ENCODE results near the gene MCCC1. TPM values are rescaled to one million over a fixed set of nuclear protein-coding genes. Genes with fewer than 3 reads are reported as not detected.
"Not testable (repeated sequence)": the region's sequence is repeated elsewhere in the genome, so short reads cannot be mapped to it uniquely, and the experiment has no call there.

Gene MCCC1
- total RNA-seq, 1 experiment from 2014 or later: 12.6 TPM

GRCh38 chr3:183108470-183108869, 9.2 kb upstream of the MCCC1 start:
- H3K4me2 ChIP-seq (ENCODE audit: low read length): no peak overlapping the region
- H3K4me3 ChIP-seq (replicated peaks in 1 of 2; ENCODE audit: low read depth in 1 of 2, low read length in 2 of 2): no peak overlapping the region
- H3K9me3 ChIP-seq (ENCODE audit: control insufficient read depth in 1 of 2, insufficient read depth in 1 of 2, low read depth in 1 of 2, low read length in 2 of 2): no peaks in the 10 kb centered on the region
- no peaks in the 10 kb centered on the region for H3K27me3 ChIP-seq (ENCODE audit: insufficient read depth, low read length)
- no peaks in the 10 kb centered on the region for H3K9me2 ChIP-seq (ENCODE audit: insufficient read depth)
- ChIA-PET CTCF (no interaction called here), POLR2A (no interaction called here), RAD21 (ENCODE audit: low non-redundant PET in 1 of 2, low total read pairs in 2 of 2, uncharacterized antibody in 2 of 2, unreplicated experiment in 2 of 2) (no interaction called here)
- no peaks in the 10 kb centered on the region for H3K79me2 ChIP-seq (ENCODE audit: insufficient read depth, low read length)
- no peak for TF ChIP-seq SRF (IDR thresholded peaks at IDR 0.05; ENCODE audit: low read depth)
- TF ChIP-seq JUND (IDR thresholded peaks at IDR 0.05): no peak
- TF ChIP-seq ATF3 (IDR thresholded peaks at IDR 0.05): no peak
- ATAC-seq: no peak
- no peaks in the 10 kb centered on the region for H3K36me3 ChIP-seq (ENCODE audit: control insufficient read depth in 1 of 2, insufficient read depth in 2 of 2, low read length in 2 of 2)
- H3K4me1 ChIP-seq (ENCODE audit: control insufficient read depth in 1 of 2, insufficient read depth in 2 of 2, low read length in 2 of 2): peaks cover 4 to 13% of the 10 kb centered on the region in 2 experiments
- H2AFZ ChIP-seq (ENCODE audit: low read depth, low read length, poor library complexity, severe bottlenecking): no peak overlapping the region
- DNase-seq (ENCODE audit: low read depth, low spot score): no peak
- no TSS peak for BruUV-seq (replicated peaks)
- no peaks in the 10 kb centered on the region for H4K20me1 ChIP-seq (ENCODE audit: insufficient read depth)
- intact Hi-C loops (cut with micrococcal nuclease): no loop called here
- no peak overlapping the region for H3K27ac ChIP-seq (ENCODE audit: low read depth, low read length)
- no peak overlapping the region for H3K9ac ChIP-seq (ENCODE audit: low read length)

- ChIA-PET POLR2A (interaction anchor here (0.9 kb wide), 1 partner anchor 394 kb away, joined by 3 read pairs; no protein-coding TSS in a partner anchor), RAD21 (ENCODE audit: low non-redundant PET in 1 of 2, low total read pairs in 2 of 2, uncharacterized antibody in 2 of 2, unreplicated experiment in 2 of 2) (no interaction called here), CTCF (no interaction called here)
- no peaks in the 10 kb centered on the region for H3K9me3 ChIP-seq (ENCODE audit: control insufficient read depth in 1 of 2, insufficient read depth in 1 of 2, low read depth in 1 of 2, low read length in 2 of 2)
- no peak overlapping the region for H2AFZ ChIP-seq (ENCODE audit: low read depth, low read length, poor library complexity, severe bottlenecking)
- H4K20me1 ChIP-seq (ENCODE audit: insufficient read depth): no peaks in the 10 kb centered on the region
- H3K4me1 ChIP-seq (ENCODE audit: control insufficient read depth in 1 of 2, insufficient read depth in 2 of 2, low read length in 2 of 2): peaks cover 4 to 13% of the 10 kb centered on the region in 2 experiments
- intact Hi-C loops (cut with micrococcal nuclease): no loop called here
- no peak overlapping the region for H3K9ac ChIP-seq (ENCODE audit: low read length)
- no TSS peak for BruUV-seq (replicated peaks)
- no peak for ATAC-seq
- no peaks in the 10 kb centered on the region for H3K36me3 ChIP-seq (ENCODE audit: control insufficient read depth in 1 of 2, insufficient read depth in 2 of 2, low read length in 2 of 2)
- no peak for TF ChIP-seq CEBPB (IDR thresholded peaks at IDR 0.05; ENCODE audit: low read depth)
- TF ChIP-seq ZFX (IDR thresholded peaks at IDR 0.05): no peak
- no peak overlapping the region for H3K4me3 ChIP-seq (replicated peaks in 1 of 2; ENCODE audit: low read depth in 1 of 2, low read length in 2 of 2)
- H3K27me3 ChIP-seq (ENCODE audit: insufficient read depth, low read length): no peaks in the 10 kb centered on the region
- no peak overlapping the region for H3K27ac ChIP-seq (ENCODE audit: low read depth, low read length)
- H3K79me2 ChIP-seq (ENCODE audit: insufficient read depth, low read length): no peaks in the 10 kb centered on the region
- no peak overlapping the region for H3K4me2 ChIP-seq (ENCODE audit: low read length)
- no peaks in the 10 kb centered on the region for H3K9me2 ChIP-seq (ENCODE audit: insufficient read depth)
- DNase-seq (ENCODE audit: low read depth, low spot score): no peak
Observed at GRCh38 chr3:183108001-183108449, 8.7 kb upstream of the MCCC1 start.

GRCh38 chr3:183107372-183107771, 8.1 kb upstream of the MCCC1 start:
- H3K27me3 ChIP-seq (ENCODE audit: insufficient read depth, low read length); H3K4me3 ChIP-seq (replicated peaks in 1 of 2; ENCODE audit: low read depth in 1 of 2, low read length in 2 of 2); H3K36me3 ChIP-seq (ENCODE audit: control insufficient read depth in 1 of 2, insufficient read depth in 2 of 2, low read length in 2 of 2); intact Hi-C loops (cut with micrococcal nuclease); H3K9me3 ChIP-seq (ENCODE audit: control insufficient read depth in 1 of 2, insufficient read depth in 1 of 2, low read depth in 1 of 2, low read length in 2 of 2); H3K4me2 ChIP-seq (ENCODE audit: low read length); BruUV-seq (replicated peaks); H4K20me1 ChIP-seq (ENCODE audit: insufficient read depth); RAD21 ChIA-PET (ENCODE audit: low non-redundant PET in 1 of 2, low total read pairs in 2 of 2, uncharacterized antibody in 2 of 2, unreplicated experiment in 2 of 2); DNase-seq (ENCODE audit: low read depth, low spot score); H3K79me2 ChIP-seq (ENCODE audit: insufficient read depth, low read length); H2AFZ ChIP-seq (ENCODE audit: low read depth, low read length, poor library complexity, severe bottlenecking); ATAC-seq; H3K27ac ChIP-seq (ENCODE audit: low read depth, low read length); CTCF ChIA-PET; H3K9me2 ChIP-seq (ENCODE audit: insufficient read depth); H3K9ac ChIP-seq (ENCODE audit: low read length): not testable (repeated sequence)
- peaks cover 4 to 13% of the 10 kb centered on the region in 2 experiments for H3K4me1 ChIP-seq (ENCODE audit: control insufficient read depth in 1 of 2, insufficient read depth in 2 of 2, low read length in 2 of 2)
- POLR2A ChIA-PET: interaction anchor here (0.9 kb wide), 1 partner anchor 394 kb away, joined by 3 read pairs; no protein-coding TSS in a partner anchor
